Measurements from ENCODE around the gene GOLGA1. TPM values are rescaled to one million over a fixed set of nuclear protein-coding genes. Genes with fewer than 3 reads are reported as not detected.

GOLGA1 gene
- total and polyA plus RNA-seq, 8 donors: 15.4 to 20.2 (median 18.8) TPM

DNA sequence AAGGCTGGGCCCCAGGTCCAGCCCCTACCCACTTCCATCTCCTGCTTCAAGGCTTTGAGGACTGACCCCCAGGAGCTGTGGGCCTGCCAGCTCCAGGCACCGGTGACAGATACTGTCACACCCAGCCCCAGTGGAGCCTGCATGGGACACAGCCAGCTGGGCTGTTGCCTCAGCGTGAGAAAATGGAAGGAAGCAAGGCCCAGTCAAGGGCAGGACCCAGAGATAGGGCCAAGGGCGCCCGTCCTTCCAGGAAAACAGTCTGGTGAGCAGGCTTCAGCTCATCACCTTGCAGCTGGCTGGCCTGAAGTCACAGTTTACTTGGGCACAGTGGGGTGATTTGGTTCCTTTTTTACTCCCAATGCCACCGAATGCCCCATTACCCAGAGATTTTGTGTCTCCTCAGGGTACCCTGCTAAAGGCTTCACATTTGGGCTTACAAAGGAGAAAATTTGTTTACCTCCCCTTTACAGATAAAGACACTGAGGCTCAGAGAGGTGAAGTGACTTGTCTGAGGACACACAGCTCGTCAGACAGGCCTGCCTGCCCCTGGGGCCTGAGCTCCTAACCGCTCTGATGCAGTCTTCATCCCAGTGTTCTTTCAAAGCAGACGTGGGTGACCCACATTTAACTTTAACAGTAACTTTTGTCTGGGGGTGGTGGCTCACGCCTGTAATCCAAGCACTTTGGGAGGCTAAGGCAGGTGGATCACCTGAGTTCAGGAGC, 109.1 kb downstream of the GOLGA1 start:
- ATAC-seq: no peak
- DNase-seq: peak in 1 of 4 donors; percentile 42
- Histone ChIP-seq H3K9me3 (no peaks in the 10 kb centered on the region), H3K36me3 (no peaks in the 10 kb centered on the region), H3K27ac (no peak overlapping the region), H3K4me3 (no peak overlapping the region), H3K4me1 (peaks cover 4 to 26% of the 10 kb centered on the region in 2 donors), H3K27me3 (no peaks in the 10 kb centered on the region)
- TF ChIP-seq, protein P1, sequence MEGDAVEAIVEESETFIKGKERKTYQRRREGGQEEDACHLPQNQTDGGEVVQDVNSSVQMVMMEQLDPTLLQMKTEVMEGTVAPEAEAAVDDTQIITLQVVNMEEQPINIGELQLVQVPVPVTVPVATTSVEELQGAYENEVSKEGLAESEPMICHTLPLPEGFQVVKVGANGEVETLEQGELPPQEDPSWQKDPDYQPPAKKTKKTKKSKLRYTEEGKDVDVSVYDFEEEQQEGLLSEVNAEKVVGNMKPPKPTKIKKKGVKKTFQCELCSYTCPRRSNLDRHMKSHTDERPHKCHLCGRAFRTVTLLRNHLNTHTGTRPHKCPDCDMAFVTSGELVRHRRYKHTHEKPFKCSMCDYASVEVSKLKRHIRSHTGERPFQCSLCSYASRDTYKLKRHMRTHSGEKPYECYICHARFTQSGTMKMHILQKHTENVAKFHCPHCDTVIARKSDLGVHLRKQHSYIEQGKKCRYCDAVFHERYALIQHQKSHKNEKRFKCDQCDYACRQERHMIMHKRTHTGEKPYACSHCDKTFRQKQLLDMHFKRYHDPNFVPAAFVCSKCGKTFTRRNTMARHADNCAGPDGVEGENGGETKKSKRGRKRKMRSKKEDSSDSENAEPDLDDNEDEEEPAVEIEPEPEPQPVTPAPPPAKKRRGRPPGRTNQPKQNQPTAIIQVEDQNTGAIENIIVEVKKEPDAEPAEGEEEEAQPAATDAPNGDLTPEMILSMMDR (IDR thresholded peaks at IDR 0.05): no peak
- intact Hi-C loops (cut with DNase I): no loop called here

DNA sequence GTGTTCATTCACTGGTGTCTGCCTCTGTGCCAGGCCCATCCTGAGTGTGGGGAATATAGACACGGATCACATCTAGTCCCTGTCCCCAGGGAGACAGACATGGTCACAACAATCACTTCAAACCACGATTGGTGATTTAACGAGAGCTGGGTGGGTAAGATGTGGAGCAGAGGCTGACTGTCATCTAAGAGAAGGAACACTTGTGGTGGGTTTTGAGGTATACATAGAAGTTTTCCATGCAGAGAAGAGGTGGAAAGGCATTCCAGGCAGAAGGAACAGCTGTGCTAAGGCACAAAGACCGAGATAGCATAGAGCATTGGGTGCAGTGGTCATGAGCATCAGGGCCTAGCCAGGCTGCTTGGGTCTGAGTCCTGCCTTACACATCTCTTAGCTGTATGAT, 110.3 kb downstream of the GOLGA1 start:
- ATAC-seq (no peak), DNase-seq (no peak)
- Histone ChIP-seq H3K27me3 (no peaks in the 10 kb centered on the region), H3K4me1 (peaks cover 4 to 26% of the 10 kb centered on the region in 2 donors), H3K4me3 (no peak overlapping the region), H3K9me3 (no peaks in the 10 kb centered on the region), H3K36me3 (no peaks in the 10 kb centered on the region), H3K27ac (no peak overlapping the region)
- intact Hi-C loops (cut with DNase I): no loop called here
- TF ChIP-seq, protein P1 (IDR thresholded peaks at IDR 0.05): no peak

DNA sequence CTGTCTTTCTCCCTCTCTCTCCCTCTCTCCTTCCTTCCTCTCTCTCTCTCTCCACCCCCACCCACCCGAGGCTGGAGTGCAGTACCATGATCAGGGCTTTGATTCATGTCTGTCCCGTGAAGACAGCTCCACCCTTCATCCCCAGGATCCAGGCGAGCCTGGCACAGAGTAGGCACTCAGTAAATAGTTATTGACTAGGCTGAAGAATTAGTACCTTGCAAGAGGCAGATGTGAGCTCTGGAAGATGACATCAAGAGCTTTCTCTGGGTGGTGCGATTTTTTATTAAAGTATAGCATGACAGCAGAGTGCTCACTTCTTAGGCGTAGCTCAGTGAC, 111.6 kb downstream of the GOLGA1 start:
- ATAC-seq (no peak), DNase-seq (no peak)
- TF ChIP-seq, protein P1 (IDR thresholded peaks at IDR 0.05): no peak
- Histone ChIP-seq H3K36me3 (no peaks in the 10 kb centered on the region), H3K4me1 (peaks cover 0 to 16% of the 10 kb centered on the region in 2 donors), H3K27me3 (no peaks in the 10 kb centered on the region), H3K4me3 (no peak overlapping the region), H3K9me3 (no peaks in the 10 kb centered on the region), H3K27ac (no peak overlapping the region)
- intact Hi-C loops (cut with DNase I): no loop called here

DNA sequence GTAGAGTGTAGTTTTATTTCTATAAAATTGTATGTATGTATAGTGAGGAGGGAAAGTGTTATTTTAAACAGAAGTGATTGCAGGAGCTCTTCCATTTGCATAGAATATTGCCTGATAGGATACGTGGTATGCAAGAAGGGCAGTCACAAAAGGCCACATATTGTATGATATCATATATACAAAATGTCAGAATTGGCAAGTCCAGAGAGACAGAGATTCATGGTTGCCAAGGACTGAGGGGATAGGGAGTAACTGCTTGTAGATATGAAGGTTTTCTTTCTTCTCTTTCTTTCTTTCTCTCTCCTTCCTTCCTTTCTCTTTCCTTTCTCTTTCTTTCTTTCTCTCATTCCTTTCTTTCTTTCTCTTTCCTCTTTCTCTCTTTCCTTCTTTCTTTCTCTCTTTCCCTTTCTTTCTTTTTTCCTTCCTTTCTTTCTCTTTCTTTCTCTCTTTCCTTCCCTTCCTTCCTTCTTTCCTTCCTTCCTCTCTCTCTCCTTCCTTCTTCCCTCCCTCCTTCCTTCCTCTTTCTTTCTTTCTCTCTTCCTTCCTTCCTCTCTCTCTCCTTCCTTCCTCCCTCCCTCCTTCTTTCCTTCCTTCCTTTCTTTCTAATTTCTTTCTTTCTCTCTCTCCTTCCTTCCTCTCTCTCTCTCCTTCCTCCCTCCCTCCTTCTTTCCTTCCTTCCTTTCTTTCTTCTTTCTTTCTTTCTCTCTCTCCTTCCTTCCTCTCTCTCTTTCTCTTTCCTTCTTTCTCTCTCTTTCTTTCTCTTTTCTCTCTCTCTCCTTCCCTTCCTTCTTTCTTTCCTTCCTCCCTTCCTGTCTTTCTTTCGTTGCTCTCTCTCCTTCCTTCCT, 112.2 kb downstream of the GOLGA1 start:
- TF ChIP-seq, protein P1 (IDR thresholded peaks at IDR 0.05): no peak
- Histone ChIP-seq H3K27me3 (no peaks in the 10 kb centered on the region), H3K9me3 (no peaks in the 10 kb centered on the region), H3K36me3 (no peaks in the 10 kb centered on the region), H3K4me1 (peaks cover 0 to 16% of the 10 kb centered on the region in 2 donors), H3K4me3 (no peak overlapping the region), H3K27ac (no peak overlapping the region)
- ATAC-seq (no peak), DNase-seq (no peak)
- intact Hi-C loops (cut with DNase I): no loop called here

Other genes with a start within 250 kb of the GOLGA1 start
- gene NR6A1, start 169.8 kb downstream of the GOLGA1 start, total RNA-seq: 1 to 10 TPM; 2.9 to 4.1 TPM
- gene NR6A1, start 169.8 kb downstream of the GOLGA1 start, polyA plus RNA-seq (ENCODE audit: insufficient read length in 6 of 6): 1 to 10 TPM; 1.2 to 1.8 (median 1.7) TPM
- 10 to 100 TPM; 10.5 to 10.8 TPM for gene OLFML2A, start 163.9 kb downstream of the GOLGA1 start, total RNA-seq
- gene OLFML2A, start 163.9 kb downstream of the GOLGA1 start, polyA plus RNA-seq (ENCODE audit: insufficient read length in 6 of 6): 10 to 100 TPM; 39.4 to 67.4 (median 44.7) TPM
- 1 to 10 TPM in 1 of 2 donors, not detected in 1; 3.6 TPM for gene WDR38, start 87.6 kb downstream of the GOLGA1 start, total RNA-seq
- gene WDR38, start 87.6 kb downstream of the GOLGA1 start, polyA plus RNA-seq (ENCODE audit: insufficient read length in 6 of 6): 1 to 10 TPM; 1.3 to 8.3 (median 4.1) TPM
- gene RPL35, start 79.1 kb downstream of the GOLGA1 start, total RNA-seq: 1,000 to 10,000 TPM in 1 of 2 donors, 100 to 1,000 TPM in 1; 986 to 1,164 TPM
- gene RPL35, start 79.1 kb downstream of the GOLGA1 start, polyA plus RNA-seq (ENCODE audit: insufficient read length in 6 of 6): 1,000 to 10,000 TPM in 3 of 6 donors, 100 to 1,000 TPM in 3; 857 to 1,298 (median 976) TPM
- gene ARPC5L, start 79.0 kb downstream of the GOLGA1 start, total RNA-seq: 10 to 100 TPM; 51.5 to 53.6 TPM
- 10 to 100 TPM; 30.8 to 41.5 (median 35.9) TPM for gene ARPC5L, start 79.0 kb downstream of the GOLGA1 start, polyA plus RNA-seq (ENCODE audit: insufficient read length in 6 of 6)
- 10 to 100 TPM; 12.7 to 22.7 TPM for gene SCAI, start 202.4 kb upstream of the GOLGA1 start, total RNA-seq
- gene SCAI, start 202.4 kb upstream of the GOLGA1 start, polyA plus RNA-seq (ENCODE audit: insufficient read length in 6 of 6): 10 to 100 TPM; 12.8 to 18.0 (median 15.7) TPM
- 10 to 100 TPM; 43.9 to 47.2 TPM for gene PPP6C, start 248.7 kb upstream of the GOLGA1 start, total RNA-seq
- gene PPP6C, start 248.7 kb upstream of the GOLGA1 start, polyA plus RNA-seq (ENCODE audit: insufficient read length in 6 of 6): 10 to 100 TPM; 39.9 to 50.5 (median 46.1) TPM

All from left lung (tissue), 10 donors.